IMR-90 (cell line): Measurements from ENCODE around the gene SF3A1. TPM values are rescaled to one million over a fixed set of nuclear protein-coding genes. Genes with fewer than 3 reads are reported as not detected.
A peak's percentile ranks its signal among the peaks of the same experiment; 100 is the strongest.

Experiments used
- ATAC-seq: fragments of 200-7000 bp; cut with Tn5 transposase; 2 replicates; pipeline ENCODE4 v1.9.1; 2020; ENCODE audit warnings: low read depth, mild to moderate bottlenecking, moderate library complexity
- BruUV-seq: library from RNA; stranded (reverse); fragments of 400-500 nt; replicated peaks from 2 replicates; lab custom pipeline; 2021; lab: Mats Ljungman, UMichigan
- CTCF ChIA-PET: fragments of 300-600 bp; formaldehyde crosslinking; extraction: SDS; loops from one replicate; lab custom pipeline; 2021; ENCODE audit warnings: antibody characterized with exemption; lab: Yijun Ruan, JAX
- POLR2A ChIA-PET: fragments of 300-600 bp; sonication (Branson Sonifier 250); formaldehyde crosslinking; loops from one replicate; lab custom pipeline; 2022; ENCODE audit warnings: antibody characterized with exemption; ENCODE audit not compliant: unreplicated experiment; lab: Charles Lee
- DNase-seq: peaks from one replicate; pipeline ENCODE4 v3.0.0; 2013
- H2AFZ ChIP-seq: replicated peaks from 2 replicates; pipeline ENCODE3; 2013; ENCODE audit warnings: low read length, mild to moderate bottlenecking; ENCODE audit not compliant: poor library complexity
- H2AK5ac ChIP-seq: 2 replicates; pipeline ENCODE4 v1.6.1; 2013; ENCODE audit warnings: low read depth, low read length, inconsistent platforms
- H2AK9ac ChIP-seq: replicated peaks from 2 replicates; pipeline ENCODE3; 2013; ENCODE audit warnings: mild to moderate bottlenecking, low read depth, low read length, moderate library complexity; ENCODE audit not compliant: poor library complexity
- H2BK120ac ChIP-seq: 2 replicates; pipeline ENCODE4 v1.6.1; 2013; ENCODE audit warnings: low read depth, low read length, inconsistent platforms
- H2BK15ac ChIP-seq: 3 replicates; pipeline ENCODE4 v1.6.1; 2013; ENCODE audit warnings: low read depth, low read length, inconsistent platforms
- H2BK20ac ChIP-seq: 2 replicates; pipeline ENCODE4 v1.6.1; 2013; ENCODE audit warnings: low read depth, mild to moderate bottlenecking, inconsistent platforms, low read length, moderate library complexity
- H2BK5ac ChIP-seq: 2 replicates; pipeline ENCODE4 v1.6.1; 2013; ENCODE audit warnings: mild to moderate bottlenecking, low read depth, low read length, inconsistent platforms; ENCODE audit not compliant: poor library complexity, severe bottlenecking
- H3K14ac ChIP-seq: replicated peaks from 2 replicates; pipeline ENCODE4 v1.6.1; 2013; ENCODE audit warnings: low read depth, low read length, inconsistent platforms
- H3K18ac ChIP-seq: 2 replicates; pipeline ENCODE4 v1.6.1; 2013; ENCODE audit warnings: low read depth, low read length, control low read depth
- H3K23ac ChIP-seq: 2 replicates; pipeline ENCODE4 v1.6.1; 2013; ENCODE audit warnings: low read depth, low read length, inconsistent platforms
- H3K27ac ChIP-seq: 2 replicates; pipeline ENCODE4 v1.5.1; 2013; ENCODE audit warnings: mild to moderate bottlenecking, control low read depth, low read length; ENCODE audit not compliant: insufficient read depth
- H3K27me3 ChIP-seq: 2 replicates; pipeline ENCODE4 v1.6.1; 2013; ENCODE audit warnings: low read length; ENCODE audit not compliant: control insufficient read depth, insufficient read depth
- H3K36me3 ChIP-seq: 2 replicates; pipeline ENCODE4 v1.6.1; 2013; ENCODE audit warnings: low read length, mixed read lengths; ENCODE audit not compliant: control insufficient read depth, insufficient read depth
- H3K4ac ChIP-seq: 2 replicates; pipeline ENCODE4 v1.6.1; 2013; ENCODE audit warnings: low read depth, low read length, inconsistent platforms
- H3K4me1 ChIP-seq: 2 replicates; pipeline ENCODE4 v1.6.1; 2013; ENCODE audit warnings: low read length, mixed read lengths; ENCODE audit not compliant: control insufficient read depth, insufficient read depth
- H3K4me2 ChIP-seq: 2 replicates; pipeline ENCODE4 v1.6.1; 2013; ENCODE audit warnings: low read depth, mild to moderate bottlenecking, control low read depth, low read length, moderate library complexity
- H3K4me3 ChIP-seq: 2 replicates; pipeline ENCODE4 v1.5.1; 2013; ENCODE audit warnings: low read depth, mild to moderate bottlenecking, control low read depth, low read length, moderate library complexity; ENCODE audit not compliant: insufficient read depth
- H3K56ac ChIP-seq: 2 replicates; pipeline ENCODE4 v1.6.1; 2013; ENCODE audit warnings: low read length, inconsistent platforms; ENCODE audit not compliant: insufficient read depth; ENCODE audit errors: extremely low read depth
- H3K79me1 ChIP-seq, 2 experiments: 2 replicates each; pipeline ENCODE4 v1.6.1; 2013; ENCODE audit warnings: low read length in 2 of 2, inconsistent platforms in 1 of 2, low read depth in 1 of 2
- H3K9ac ChIP-seq: 2 replicates; pipeline ENCODE4 v1.6.1; 2013; ENCODE audit warnings: low read depth, low read length, control low read depth
- H3K9me1 ChIP-seq: 2 replicates; pipeline ENCODE4 v1.6.1; 2013; ENCODE audit warnings: low read length, inconsistent platforms; ENCODE audit not compliant: insufficient read depth
- H3K9me3 ChIP-seq: 2 replicates; pipeline ENCODE4 v1.6.1; 2013; ENCODE audit warnings: low read length; ENCODE audit not compliant: control insufficient read depth, insufficient read depth
- H4K20me1 ChIP-seq: 2 replicates; pipeline ENCODE4 v1.6.1; 2013; ENCODE audit warnings: low read length, inconsistent platforms; ENCODE audit not compliant: insufficient read depth
- H4K5ac ChIP-seq: 2 replicates; pipeline ENCODE4 v1.6.1; 2013; ENCODE audit warnings: mild to moderate bottlenecking, low read depth, low read length, control low read depth
- H4K8ac ChIP-seq, 2 experiments: 2 replicates each; pipeline ENCODE4 v1.6.1; 2013; ENCODE audit warnings: low read depth in 2 of 2, low read length in 2 of 2, control low read depth in 1 of 2, inconsistent platforms in 1 of 2
- H4K91ac ChIP-seq: 2 replicates; pipeline ENCODE4 v1.6.1; 2013; ENCODE audit warnings: low read depth, low read length, inconsistent platforms; ENCODE audit not compliant: insufficient read depth
- BHLHE40 ChIP-seq: fragments of 150-350 bp; IDR thresholded peaks from 2 replicates; pipeline ENCODE4 v1.6.1; 2016; ENCODE audit warnings: mild to moderate bottlenecking, low read depth, low read length
- CEBPB ChIP-seq: IDR thresholded peaks from 2 replicates; pipeline ENCODE4 v1.6.1; 2012; ENCODE audit warnings: low read depth, low read length, improper control_type of control experiment
- CHD1 ChIP-seq: IDR thresholded peaks from 2 replicates; pipeline ENCODE4 v1.6.1; 2012; ENCODE audit warnings: low read depth, low read length, improper control_type of control experiment
- ELK1 ChIP-seq: fragments of 150-350 bp; IDR thresholded peaks from 2 replicates; pipeline ENCODE4 v1.6.1; 2016; ENCODE audit warnings: low read depth, mild to moderate bottlenecking, low read length, moderate library complexity, borderline replicate concordance
- FOS ChIP-seq: fragments of 150-350 bp; IDR thresholded peaks from 2 replicates; pipeline ENCODE4 v1.6.1; 2016; ENCODE audit warnings: low read depth, low read length
- MAFK ChIP-seq: IDR thresholded peaks from 2 replicates; pipeline ENCODE4 v1.6.1; 2012; ENCODE audit warnings: low read depth, low read length, improper control_type of control experiment
- MXI1 ChIP-seq: IDR thresholded peaks from 2 replicates; pipeline ENCODE4 v1.6.1; 2012; ENCODE audit warnings: low read depth, mild to moderate bottlenecking, low read length, moderate library complexity, borderline replicate concordance
- POLR2A ChIP-seq: IDR thresholded peaks from 2 replicates; pipeline ENCODE4 v1.6.1; 2012; ENCODE audit warnings: mild to moderate bottlenecking, low read depth, low read length
- RAD21 ChIP-seq: IDR thresholded peaks from 2 replicates; pipeline ENCODE4 v1.6.1; 2012; ENCODE audit warnings: low read length, improper control_type of control experiment
- RFX5 ChIP-seq: IDR thresholded peaks from 2 replicates; pipeline ENCODE4 v1.8.0; 2012; ENCODE audit warnings: low read depth, mild to moderate bottlenecking, low read length, moderate library complexity
- WGBS, 2 experiments: methylation state at CpG; one replicate each; pipeline versions ENCODE4 v1.1.5 to v1.1.7; 2013; ENCODE audit warnings: missing lambda C conversion rate in 2 of 2; ENCODE audit not compliant: insufficient read length in 1 of 2; ENCODE audit errors: extremely low coverage in 2 of 2; 5-methylcytosine and 5-hydroxymethylcytosine counted together
- dilution Hi-C: fragments of 300-500 bp; cut with HindIII; formaldehyde crosslinking; loops from one replicate; pipeline ENCODE4 v1.14.3; 2018; ENCODE audit warnings: low sequenced_read_pairs; ENCODE audit not compliant: unreplicated experiment
- in situ Hi-C: fragments of 300-500 bp; cut with MboI; formaldehyde crosslinking; loops from 3 replicates; pipeline ENCODE4 v1.14.3; 2019; ENCODE audit warnings: low sequenced_read_pairs, inconsistent platforms, mixed read lengths
- intact Hi-C: fragments of 100-400 bp; cut with micrococcal nuclease; formaldehyde crosslinking; loops from 2 replicates; pipeline ENCODE4 v1.10.0; 2022
- polyA plus RNA-seq, 3 experiments: library from polyadenylated mRNA; depleted of rRNA; stranded (reverse); fragments of >200 nt; gene quantifications; 2 replicates each; pipeline ENCODE4 v1.2.3, GENCODE V29; 2012; ENCODE audit warnings: low replicate concordance in 1 of 3
- total RNA-seq: library from RNA; depleted of rRNA; stranded (reverse); fragments of >200 nt; gene quantifications from 2 replicates; pipeline ENCODE4 v1.2.3, GENCODE V29; 2012
- TF ChIP-seq, protein P1 (sequence below): conservative IDR thresholded peaks from 2 replicates; pipeline ENCODE4 v1.5.1; 2012; ENCODE audit warnings: mild to moderate bottlenecking, low read depth, low read length, improper control_type of control experiment

Gene SF3A1
- total and polyA plus RNA-seq, 2 of the 4 experiments (the other 2 are of a cell fraction) = 36.9 to 67.2 TPM

GRCh38 chr22:30328466-30329049 lies 28.1 kb downstream of the SF3A1 start:
- intact Hi-C loops = no loop called here
- H2BK5ac ChIP-seq = peak overlapping the region; percentile 22
- no peak overlapping the region for H3K27ac ChIP-seq
- ATAC-seq (no peak), DNase-seq (no peak)
- TF ChIP-seq MXI1 = no peak
- TF ChIP-seq MAFK = no peak
- TF ChIP-seq CEBPB = no peak
- TF ChIP-seq POLR2A = no peak
- no peak for TF ChIP-seq CHD1
- TF ChIP-seq ELK1 = no peak
- TF ChIP-seq BHLHE40 = no peak
- no peak for TF ChIP-seq RAD21
- TF ChIP-seq, protein P1, sequence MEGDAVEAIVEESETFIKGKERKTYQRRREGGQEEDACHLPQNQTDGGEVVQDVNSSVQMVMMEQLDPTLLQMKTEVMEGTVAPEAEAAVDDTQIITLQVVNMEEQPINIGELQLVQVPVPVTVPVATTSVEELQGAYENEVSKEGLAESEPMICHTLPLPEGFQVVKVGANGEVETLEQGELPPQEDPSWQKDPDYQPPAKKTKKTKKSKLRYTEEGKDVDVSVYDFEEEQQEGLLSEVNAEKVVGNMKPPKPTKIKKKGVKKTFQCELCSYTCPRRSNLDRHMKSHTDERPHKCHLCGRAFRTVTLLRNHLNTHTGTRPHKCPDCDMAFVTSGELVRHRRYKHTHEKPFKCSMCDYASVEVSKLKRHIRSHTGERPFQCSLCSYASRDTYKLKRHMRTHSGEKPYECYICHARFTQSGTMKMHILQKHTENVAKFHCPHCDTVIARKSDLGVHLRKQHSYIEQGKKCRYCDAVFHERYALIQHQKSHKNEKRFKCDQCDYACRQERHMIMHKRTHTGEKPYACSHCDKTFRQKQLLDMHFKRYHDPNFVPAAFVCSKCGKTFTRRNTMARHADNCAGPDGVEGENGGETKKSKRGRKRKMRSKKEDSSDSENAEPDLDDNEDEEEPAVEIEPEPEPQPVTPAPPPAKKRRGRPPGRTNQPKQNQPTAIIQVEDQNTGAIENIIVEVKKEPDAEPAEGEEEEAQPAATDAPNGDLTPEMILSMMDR = no peak
- no peak for TF ChIP-seq RFX5
- TF ChIP-seq FOS = no peak
- peaks cover 18% of the 10 kb centered on the region for H3K36me3 ChIP-seq
- H2AFZ ChIP-seq = no peak overlapping the region
- H4K5ac ChIP-seq = no peak overlapping the region
- H3K4me2 ChIP-seq = no peak overlapping the region
- H3K9me1 ChIP-seq = peaks cover 24% of the 10 kb centered on the region
- H3K4me3 ChIP-seq = no peak overlapping the region
- no peak overlapping the region for H3K56ac ChIP-seq
- H3K9me3 ChIP-seq = no peaks in the 10 kb centered on the region
- no CpG with 5 or more reads among the region's 3 CpGs for WGBS, 2 experiments
- no peak overlapping the region for H3K18ac ChIP-seq
- H2BK20ac ChIP-seq = no peak overlapping the region
- dilution Hi-C loops = no loop called here
- H2BK15ac ChIP-seq = no peak overlapping the region
- no peaks in the 10 kb centered on the region for H3K27me3 ChIP-seq
- no peak overlapping the region for H2BK120ac ChIP-seq
- POLR2A ChIA-PET = no interaction called here
- no peak overlapping the region for H3K14ac ChIP-seq
- H4K20me1 ChIP-seq = peaks cover 24% of the 10 kb centered on the region
- no peak overlapping the region for H2AK9ac ChIP-seq
- H2AK5ac ChIP-seq = no peak overlapping the region
- peaks cover 19 to 30% of the 10 kb centered on the region in 2 experiments for H3K79me1 ChIP-seq
- in situ Hi-C loops = no loop called here
- no peak overlapping the region for H3K4ac ChIP-seq
- no peak overlapping the region for H3K9ac ChIP-seq
- H3K4me1 ChIP-seq = peaks cover 26% of the 10 kb centered on the region
- no peak overlapping the region; a peak in 1 of 4 replicates for H4K8ac ChIP-seq
- H3K23ac ChIP-seq = no peak overlapping the region
- CTCF ChIA-PET = interaction anchor here (0.7 to 1.1 kb wide), 2 partner anchors 41 to 116 kb away, joined by 3 read pairs; no protein-coding TSS in a partner anchor
- no peak overlapping the region for H4K91ac ChIP-seq
- no TSS peak for BruUV-seq
